Dermis blood vessel endothelial cell (primary cell): Measurements from ENCODE around the gene SH3BP2. TPM values are rescaled to one million over a fixed set of nuclear protein-coding genes. Genes with fewer than 3 reads are reported as not detected.
"Not testable (repeated sequence)": the region's sequence is repeated elsewhere in the genome, so short reads cannot be mapped to it uniquely, and the experiment has no call there.

Experiments
- DNase-seq: peaks from one replicate; pipeline ENCODE4 v3.0.0; 2010
- total RNA-seq: library from RNA; depleted of rRNA; stranded (reverse); fragments of >200 nt; gene quantifications from 2 replicates; pipeline ENCODE4 v1.2.3, GENCODE V29; 2014

The SH3BP2 gene
- total RNA-seq, 1 donor from 2014 or later, result 26.4 TPM

DNA sequence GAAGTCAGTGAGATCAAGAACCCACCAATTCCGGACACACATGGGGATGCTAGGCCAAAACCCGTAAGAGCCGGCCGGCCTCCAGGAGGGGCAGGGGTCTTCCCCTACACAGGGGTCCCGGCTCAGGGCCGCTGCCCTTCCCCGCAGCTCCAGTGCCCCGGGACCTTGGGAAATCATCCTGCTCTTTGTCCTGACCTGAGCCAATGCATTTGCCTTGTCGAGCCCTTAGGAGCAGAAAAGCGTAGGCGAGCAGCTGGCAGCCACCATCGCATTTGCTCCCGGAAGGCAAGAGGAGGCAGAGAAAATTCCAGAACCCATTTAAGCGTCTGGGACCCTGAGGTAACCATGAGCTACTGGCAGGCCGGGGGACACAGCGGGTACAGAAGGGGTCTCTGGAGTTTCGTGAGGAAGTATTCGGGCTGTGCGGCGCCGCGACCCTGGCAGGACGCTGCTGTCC is 29.3 kb upstream of the SH3BP2 start:
- peak; percentile 32 for DNase-seq

DNA sequence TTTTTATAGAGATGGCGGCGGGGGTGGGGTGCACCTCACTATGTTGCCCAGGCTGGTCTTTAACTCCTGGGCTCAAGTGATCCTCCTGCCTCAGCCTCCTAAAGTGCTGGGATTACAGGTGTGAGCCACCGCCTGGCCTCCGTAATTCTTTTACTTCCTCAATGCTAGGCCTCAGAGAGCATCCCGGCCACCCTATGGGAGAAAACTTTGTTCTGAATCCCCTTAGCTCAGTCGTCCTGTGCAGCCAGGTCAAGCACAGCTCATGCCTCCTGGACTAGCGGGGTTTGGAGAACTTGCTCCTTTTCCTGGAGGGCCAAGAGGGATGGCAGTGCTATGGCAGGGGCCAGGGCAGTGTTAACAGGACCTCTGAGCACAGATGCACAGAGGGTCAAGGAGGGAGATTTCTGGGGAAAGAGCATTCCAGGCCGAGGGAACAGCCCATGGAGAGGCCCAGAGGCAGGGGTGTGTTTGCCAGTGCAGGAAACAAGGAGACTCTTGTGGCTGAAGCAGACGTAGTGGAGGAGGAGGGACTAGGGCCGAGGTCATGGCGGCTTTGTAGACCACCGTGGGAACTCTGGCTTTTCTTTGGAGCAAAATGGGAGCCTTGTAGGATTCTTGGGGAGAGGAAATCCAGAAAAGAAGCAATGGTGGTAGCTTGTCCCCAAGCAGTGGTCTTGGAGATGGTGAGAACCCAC is 26.9 kb upstream of the SH3BP2 start:
- DNase-seq, result no peak

- DNase-seq, result no peak
Measured at GRCh38 chr4:2767046-2767704, 25.7 kb upstream of the SH3BP2 start.

DNA sequence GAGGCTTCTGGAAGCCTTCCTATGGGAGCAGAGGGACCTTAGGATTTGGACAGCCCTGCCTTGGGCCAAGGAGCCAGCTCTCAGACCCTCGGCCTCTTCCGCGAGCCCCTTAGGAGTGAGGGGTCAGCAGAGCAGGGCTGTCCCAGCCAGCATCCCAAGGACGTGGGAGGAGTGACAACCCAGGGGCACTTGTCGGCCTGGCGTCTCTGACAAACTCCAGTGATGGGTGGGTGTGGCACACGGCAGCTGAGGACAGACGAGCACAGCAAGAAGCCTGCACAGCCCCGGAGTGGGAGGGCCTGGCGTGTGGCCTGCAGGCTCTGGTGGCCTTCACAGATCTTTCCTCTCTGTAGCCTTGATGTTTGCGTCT is 25.2 kb upstream of the SH3BP2 start:
- DNase-seq, result no peak

- DNase-seq, result no peak
Measured at GRCh38 chr4:2768124-2768523, 24.8 kb upstream of the SH3BP2 start.

- DNase-seq, result no peak
Measured at GRCh38 chr4:2768921-2769336, 24.0 kb upstream of the SH3BP2 start.

GRCh38 chr4:2771264-2771663 is 21.6 kb upstream of the SH3BP2 start:
- DNase-seq, result no peak

- not testable (repeated sequence) for DNase-seq
Measured at GRCh38 chr4:2780643-2781042, 12.2 kb upstream of the SH3BP2 start.

- no peak for DNase-seq
Measured at GRCh38 chr4:2781911-2782310, 11.0 kb upstream of the SH3BP2 start.

GRCh38 chr4:2783790-2784189 is 9.1 kb upstream of the SH3BP2 start:
- DNase-seq, result no peak

DNA sequence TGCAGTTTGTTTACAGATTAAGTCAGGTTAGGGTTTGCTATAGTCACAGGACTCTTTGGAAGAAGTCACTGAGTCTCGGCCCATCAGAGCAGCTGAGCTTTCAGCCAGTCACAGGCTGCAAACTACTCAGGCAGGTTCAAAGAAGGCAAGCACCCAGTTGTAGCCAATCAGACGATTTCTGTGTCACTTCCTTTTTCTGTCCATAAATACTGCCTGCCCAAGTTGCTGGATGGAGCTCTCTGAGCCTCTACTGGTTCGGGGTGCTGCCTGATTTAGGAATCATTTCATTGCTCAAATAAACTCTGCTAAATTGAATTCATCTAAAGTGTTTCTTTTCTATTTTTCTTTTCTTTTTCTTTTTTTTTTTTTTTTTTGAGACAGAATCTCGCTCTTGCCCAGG is 7.3 kb upstream of the SH3BP2 start:
- no peak for DNase-seq

- DNase-seq, result no peak
Measured at GRCh38 chr4:2786152-2786671, 6.7 kb upstream of the SH3BP2 start.

GRCh38 chr4:2786794-2787229 is 6.1 kb upstream of the SH3BP2 start:
- DNase-seq, result no peak

DNA sequence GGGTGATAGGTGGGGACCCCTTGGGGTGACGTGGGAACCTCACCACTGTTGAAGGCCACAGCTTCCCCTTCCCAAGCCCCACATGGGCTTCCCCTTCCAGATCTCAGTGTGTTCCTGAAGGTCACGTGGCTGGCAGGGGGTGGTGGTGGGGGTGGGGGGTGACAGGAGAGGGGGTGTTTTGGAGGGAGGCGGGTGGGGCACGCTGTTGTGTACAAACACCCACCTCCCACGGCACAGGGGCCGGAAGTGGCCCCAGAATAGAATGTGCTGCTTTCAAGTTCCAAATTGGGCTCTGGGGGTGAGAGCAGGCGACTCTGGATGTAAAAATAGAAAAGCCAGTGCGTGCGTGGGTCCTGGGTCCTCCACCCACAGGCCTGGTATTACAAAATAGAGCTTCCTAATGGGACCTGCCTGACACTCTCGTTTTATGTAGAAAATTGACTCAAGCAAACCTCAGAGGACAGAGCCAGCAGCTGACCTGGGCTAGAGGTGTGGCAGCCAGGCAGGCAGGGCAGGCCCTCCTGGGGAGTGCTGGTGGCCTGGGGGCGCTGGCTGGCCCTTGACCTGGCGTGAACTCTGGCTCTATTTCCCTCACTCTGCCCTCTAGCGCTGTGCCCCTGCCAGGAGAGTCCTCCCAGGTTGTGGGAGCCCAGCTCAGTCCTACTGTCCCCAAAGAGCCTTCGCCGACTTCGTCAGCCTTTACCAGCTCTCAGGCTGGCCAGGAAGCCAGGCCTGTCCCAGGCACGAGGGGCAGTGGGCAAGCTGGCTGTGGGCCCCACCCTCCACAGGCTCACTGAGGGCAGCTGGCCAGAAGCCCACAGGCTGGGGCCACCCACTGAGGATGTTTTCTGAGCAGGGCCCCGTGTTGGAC is 5.4 kb upstream of the SH3BP2 start:
- DNase-seq, result no peak

GRCh38 chr4:2788101-2788500 is 4.8 kb upstream of the SH3BP2 start:
- DNase-seq, result no peak

DNA sequence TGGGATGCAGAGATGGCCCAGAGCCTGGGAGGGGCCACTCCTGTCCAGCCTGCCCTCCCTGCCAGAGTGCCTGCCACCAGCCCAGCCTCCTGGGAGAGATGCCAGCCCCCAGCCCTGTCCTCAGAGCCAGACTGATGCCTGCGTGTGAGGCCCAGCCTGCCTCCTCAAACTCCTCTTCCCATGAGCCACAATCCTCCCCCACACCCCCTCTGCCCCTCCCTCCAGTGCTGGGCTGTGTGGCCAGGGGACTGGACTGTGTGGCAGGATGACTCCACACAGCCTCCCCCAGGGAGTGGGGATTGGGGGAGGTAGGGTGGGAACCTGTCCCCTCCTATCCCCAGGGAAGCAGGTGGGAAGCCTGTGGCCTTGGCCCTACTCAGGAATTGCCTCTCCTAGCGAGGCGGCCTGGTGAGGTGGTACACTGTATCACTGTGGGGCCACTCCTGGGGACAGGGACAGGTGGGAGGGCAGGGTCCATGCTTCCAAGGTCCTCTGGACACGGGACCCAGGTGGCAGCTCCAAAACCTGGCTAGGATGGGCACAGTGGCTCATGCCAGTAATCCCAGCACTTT is 4.3 kb upstream of the SH3BP2 start:
- no peak for DNase-seq

GRCh38 chr4:2789351-2789750 is 3.5 kb upstream of the SH3BP2 start:
- no peak for DNase-seq

DNA sequence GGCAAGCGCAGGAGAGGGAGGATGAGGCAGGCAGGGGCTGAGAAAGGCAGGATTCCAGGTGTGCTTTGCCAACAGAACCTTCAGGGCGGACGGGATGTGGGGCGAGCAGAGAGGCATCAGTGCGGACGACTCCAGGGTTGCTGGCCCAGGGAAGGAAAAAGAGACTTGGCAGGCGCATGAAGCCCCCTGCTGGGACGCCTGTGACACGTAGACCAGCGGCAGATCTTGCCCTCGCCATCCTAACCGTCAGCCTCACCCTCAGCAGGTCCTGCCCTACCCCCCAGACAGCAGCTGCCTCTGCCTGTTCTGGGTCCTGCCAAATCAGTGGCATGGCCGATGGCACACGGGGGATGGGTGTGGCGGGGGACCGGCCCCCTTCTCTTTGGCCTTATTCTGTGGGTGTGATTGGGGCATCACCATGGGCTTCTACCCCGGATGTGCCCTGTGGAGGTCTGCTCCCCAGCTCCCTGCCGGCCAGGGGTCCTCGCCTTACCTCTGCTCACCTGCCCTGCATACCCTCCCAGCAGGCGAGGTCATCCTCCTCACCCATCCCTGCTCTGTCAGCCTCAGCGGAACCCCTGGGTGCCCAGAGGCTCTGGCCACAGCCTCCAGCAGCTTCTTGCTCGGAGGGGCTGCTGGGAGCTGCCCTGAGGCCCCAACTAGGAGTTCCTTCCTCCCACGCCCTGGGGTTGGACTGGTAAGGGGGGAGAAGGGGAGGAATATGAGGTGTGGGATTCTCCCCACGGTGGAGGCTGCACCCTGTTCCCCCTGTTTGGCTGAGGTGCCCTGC is 2.9 kb upstream of the SH3BP2 start:
- no peak for DNase-seq

DNA sequence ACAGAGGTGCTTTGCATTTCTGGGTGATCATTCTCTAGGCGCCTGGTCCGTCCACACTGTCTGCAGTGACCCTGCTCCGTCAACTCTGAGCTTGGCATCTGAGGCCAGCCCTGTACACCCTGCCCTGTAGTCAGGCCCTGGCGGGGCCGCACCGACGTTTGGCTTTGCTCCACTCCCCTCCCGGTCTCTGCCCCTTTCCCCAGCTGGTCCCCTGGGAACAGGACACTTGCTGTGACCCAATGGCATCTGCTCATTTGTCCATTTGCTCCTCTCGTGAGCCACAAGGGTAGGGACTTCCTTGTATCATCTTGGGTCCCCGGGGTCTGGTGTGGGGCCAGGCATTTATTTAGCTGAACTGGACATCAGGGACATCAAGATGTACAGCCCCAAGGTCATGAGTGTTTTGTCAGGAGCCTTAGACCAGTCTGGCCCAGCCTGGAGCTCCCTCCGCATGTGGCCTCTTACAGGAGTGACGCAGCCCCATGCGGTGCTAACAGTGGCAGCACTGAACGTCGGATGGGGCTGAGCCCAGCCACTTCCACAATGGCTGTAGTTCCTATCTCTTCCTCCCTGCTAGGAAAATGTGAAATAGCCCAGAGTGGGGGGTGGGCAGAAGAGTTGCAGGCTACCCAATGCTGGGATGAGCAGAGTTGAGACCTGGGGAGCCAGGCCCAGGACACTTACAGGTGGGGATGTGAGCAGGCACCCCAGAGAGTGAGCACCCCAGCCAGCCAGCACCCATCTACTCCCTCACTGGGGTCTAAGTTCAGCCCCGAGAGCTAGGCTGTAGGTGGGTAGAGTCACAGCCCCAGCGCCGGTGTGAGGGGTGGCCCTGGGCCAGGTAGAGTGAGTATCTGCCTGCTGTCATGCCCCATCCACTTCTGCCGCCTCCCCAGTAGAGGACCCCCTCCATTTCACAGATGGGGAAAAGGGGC is 2.0 kb upstream of the SH3BP2 start:
- DNase-seq, result no peak

- DNase-seq, result no peak
Measured at GRCh38 chr4:2791518-2792395, 1.1 kb upstream of the SH3BP2 start.
